H9 (cell line): ENCODE results near the gene SLC34A2. TPM values are rescaled to one million over a fixed set of nuclear protein-coding genes. Genes with fewer than 3 reads are reported as not detected.

Experiments
- DNase-seq: peaks from one replicate; pipeline ENCODE4 v3.0.0-alpha.2; 2017
- H2AFZ ChIP-seq: one replicate; pipeline ENCODE4 v1.6.1; 2013; ENCODE audit warnings: mild to moderate bottlenecking, low read length, control low read depth, moderate library complexity
- H2AK5ac ChIP-seq: 2 replicates; pipeline ENCODE4 v1.6.1; 2013; ENCODE audit warnings: low read length, control low read depth, mixed read lengths; ENCODE audit not compliant: insufficient read length
- H2BK120ac ChIP-seq: one replicate; pipeline ENCODE4 v1.6.1; 2013; ENCODE audit warnings: low read depth, mild to moderate bottlenecking, low read length, control low read depth, inconsistent platforms; ENCODE audit not compliant: poor library complexity, severe bottlenecking
- H2BK12ac ChIP-seq: 2 replicates; pipeline ENCODE4 v1.6.1; 2013; ENCODE audit warnings: low read length, control low read depth, mixed read lengths, low read depth; ENCODE audit not compliant: insufficient read length
- H2BK15ac ChIP-seq: 2 replicates; pipeline ENCODE4 v1.6.1; 2013; ENCODE audit warnings: low read depth, low read length, control low read depth
- H2BK20ac ChIP-seq: one replicate; pipeline ENCODE4 v1.6.1; 2013; ENCODE audit warnings: low read depth, mild to moderate bottlenecking, low read length, control low read depth, inconsistent platforms; ENCODE audit not compliant: poor library complexity, severe bottlenecking
- H2BK5ac ChIP-seq: 2 replicates; pipeline ENCODE4 v1.6.1; 2013; ENCODE audit warnings: low read length, control low read depth, mixed read lengths; ENCODE audit not compliant: insufficient read length
- H3K14ac ChIP-seq: 2 replicates; pipeline ENCODE4 v1.6.1; 2013; ENCODE audit warnings: low read length, control low read depth; ENCODE audit not compliant: insufficient read depth
- H3K18ac ChIP-seq: 2 replicates; pipeline ENCODE4 v1.6.1; 2013; ENCODE audit warnings: low read depth, mild to moderate bottlenecking, mixed read lengths, low read length, control low read depth; ENCODE audit not compliant: insufficient read length
- H3K23ac ChIP-seq: 2 replicates; pipeline ENCODE4 v1.6.1; 2013; ENCODE audit warnings: low read length, control low read depth, mixed read lengths, low read depth; ENCODE audit not compliant: insufficient read length
- H3K23me2 ChIP-seq: 2 replicates; pipeline ENCODE4 v1.6.1; 2013; ENCODE audit warnings: low read depth, mild to moderate bottlenecking, mixed read lengths, low read length, control low read depth; ENCODE audit not compliant: insufficient read length, poor library complexity, severe bottlenecking
- H3K27ac ChIP-seq: 2 replicates; pipeline ENCODE4 v1.5.1; 2013; ENCODE audit warnings: low read length, control low read depth, mixed read lengths, low read depth; ENCODE audit not compliant: insufficient read length
- H3K27me3 ChIP-seq: 2 replicates; pipeline ENCODE4 v1.6.1; 2013; ENCODE audit warnings: low read length, control low read depth, inconsistent platforms; ENCODE audit not compliant: insufficient read depth
- H3K4ac ChIP-seq: 2 replicates; pipeline ENCODE4 v1.6.1; 2013; ENCODE audit warnings: low read depth, mild to moderate bottlenecking, control low read depth, inconsistent platforms, low read length, moderate library complexity
- H3K4me1 ChIP-seq: 2 replicates; pipeline ENCODE4 v1.6.1; 2013; ENCODE audit warnings: low read length, control low read depth, inconsistent platforms; ENCODE audit not compliant: insufficient read depth
- H3K4me2 ChIP-seq: 2 replicates; pipeline ENCODE4 v1.6.1; 2013; ENCODE audit warnings: low read length, control low read depth, mixed read lengths; ENCODE audit not compliant: insufficient read length, insufficient read depth
- H3K56ac ChIP-seq: 2 replicates; pipeline ENCODE4 v1.6.1; 2013; ENCODE audit warnings: low read depth, mild to moderate bottlenecking, mixed read lengths, low read length, control low read depth; ENCODE audit not compliant: insufficient read length
- H3K79me1 ChIP-seq: 2 replicates; pipeline ENCODE4 v1.6.1; 2013; ENCODE audit warnings: low read depth, mild to moderate bottlenecking, moderate library complexity, low read length, control low read depth, inconsistent platforms; ENCODE audit not compliant: insufficient read depth, poor library complexity, severe bottlenecking
- H3K79me2 ChIP-seq: 2 replicates; pipeline ENCODE4 v1.6.1; 2013; ENCODE audit warnings: low read length, control low read depth, inconsistent platforms; ENCODE audit not compliant: insufficient read depth
- H3K9ac ChIP-seq: 2 replicates; pipeline ENCODE4 v1.6.1; 2013; ENCODE audit warnings: low read length, control low read depth, mixed read lengths; ENCODE audit not compliant: insufficient read length; ENCODE audit errors: extremely low read depth
- H3K9me3 ChIP-seq: one replicate; pipeline ENCODE4 v1.6.1; 2013; ENCODE audit warnings: low read depth, low read length, inconsistent platforms; ENCODE audit not compliant: control insufficient read depth
- H3T11ph ChIP-seq: one replicate; pipeline ENCODE4 v1.6.1; 2013; ENCODE audit warnings: mild to moderate bottlenecking, low read length, control low read depth, inconsistent platforms
- H4K20me1 ChIP-seq: one replicate; pipeline ENCODE4 v1.6.1; 2013; ENCODE audit not compliant: control insufficient read depth, insufficient read length, insufficient read depth
- H4K5ac ChIP-seq: 2 replicates; pipeline ENCODE4 v1.6.1; 2013; ENCODE audit warnings: low read depth, mild to moderate bottlenecking, mixed read lengths, low read length, control low read depth; ENCODE audit not compliant: insufficient read length
- H4K8ac ChIP-seq: replicated peaks from 2 replicates; pipeline ENCODE4 v1.6.1; 2013; ENCODE audit warnings: low read length, control low read depth, mixed read lengths, low read depth; ENCODE audit not compliant: insufficient read length
- H4K91ac ChIP-seq: 2 replicates; pipeline ENCODE4 v1.6.1; 2013; ENCODE audit warnings: low read depth, mild to moderate bottlenecking, moderate library complexity, mixed read lengths, low read length, control low read depth; ENCODE audit not compliant: insufficient read length
- H3K27ac Mint-ChIP-seq, 3 experiments: 2 replicates in 2 of 3; 3 replicates in 1 of 3; pipeline ENCODE4 v1.8.0; 2020 to 2021; ENCODE audit warnings: mixed read lengths in 3 of 3, mild to moderate bottlenecking in 1 of 3, moderate library complexity in 1 of 3
- H3K27me3 Mint-ChIP-seq: 2 replicates; pipeline ENCODE4 v1.8.0; 2021; ENCODE audit warnings: low read depth, mild to moderate bottlenecking, moderate library complexity, mixed read lengths
- H3K36me3 Mint-ChIP-seq, 3 experiments: 2 replicates in 2 of 3; 3 replicates in 1 of 3; pipeline ENCODE4 v1.8.0; 2020 to 2021; ENCODE audit warnings: low read depth in 3 of 3, mixed read lengths in 3 of 3; ENCODE audit not compliant: insufficient read depth in 1 of 3
- H3K4me1 Mint-ChIP-seq, 2 experiments: 2 replicates each; pipeline ENCODE4 v1.8.0; 2020; ENCODE audit warnings: mixed read lengths in 2 of 2
- H3K4me3 Mint-ChIP-seq, 2 experiments: 2 replicates in 1 of 2; 3 replicates in 1 of 2; pipeline ENCODE4 v1.8.0; 2020 to 2021; ENCODE audit warnings: mild to moderate bottlenecking in 2 of 2, mixed read lengths in 2 of 2, moderate library complexity in 1 of 2
- H3K9me3 Mint-ChIP-seq, 2 experiments: 2 replicates in 1 of 2; 3 replicates in 1 of 2; pipeline ENCODE4 v1.8.0; 2020; ENCODE audit warnings: mild to moderate bottlenecking in 2 of 2, mixed read lengths in 2 of 2, moderate library complexity in 1 of 2
- CTCF ChIP-seq: fragments of 200-600 bp; sonication (generic); conservative IDR thresholded peaks from 3 replicates; pipeline ENCODE4 v1.8.0; 2021; ENCODE audit warnings: antibody characterized with exemption, mild to moderate bottlenecking
- WGBS: extraction: QIAGEN DNeasy Blood & Tissue Kit; methylation state at CpG from one replicate; pipeline ENCODE4 v1.1.7; 2013; ENCODE audit warnings: missing lambda C conversion rate, low lambda C conversion rate, mixed read lengths; ENCODE audit not compliant: insufficient read length; ENCODE audit errors: extremely low coverage; 5-methylcytosine and 5-hydroxymethylcytosine counted together
- total RNA-seq: library from RNA; stranded (reverse); gene quantifications from 2 replicates; pipeline ENCODE4 v1.2.1, GENCODE V29; 2021

Gene SLC34A2
- total RNA-seq, 1 experiment from 2014 or later = 0.57 TPM

GRCh38 chr4:25638221-25638601, 17.4 kb upstream of the SLC34A2 start:
- H3T11ph ChIP-seq = no peak overlapping the region
- peaks cover 4% of the 10 kb centered on the region for H3K27me3 Mint-ChIP-seq
- WGBS = no CpG with 5 or more reads among the region's 4 CpGs

More at GRCh38 chr4:25638221-25638601, 17.4 kb upstream of the SLC34A2 start:
- H2BK120ac ChIP-seq = no peak overlapping the region
- H3K27me3 ChIP-seq = no peaks in the 10 kb centered on the region
- Mint-ChIP-seq H3K4me1 (no peaks in the 10 kb centered on the region; a peak in 1 of 4 replicates), H3K9me3 (no peaks in the 10 kb centered on the region), H3K27ac (no peak overlapping the region), H3K4me3 (no peak overlapping the region), H3K36me3 (peaks cover 0 to 1% (median 0%) of the 10 kb centered on the region in 3 experiments; a peak in 1 of 7 replicates)
- no peak overlapping the region for H3K14ac ChIP-seq
- H4K91ac ChIP-seq = no peak overlapping the region
- DNase-seq = no peak
- no peak overlapping the region for H2BK20ac ChIP-seq
- no peak overlapping the region for H3K9ac ChIP-seq
- no peaks in the 10 kb centered on the region for H4K20me1 ChIP-seq
- no peak overlapping the region for H3K23ac ChIP-seq
- H3K4me2 ChIP-seq = no peak overlapping the region
- H3K56ac ChIP-seq = no peak overlapping the region
- no peak overlapping the region for H2BK15ac ChIP-seq
- no peak for TF ChIP-seq CTCF
- no peak overlapping the region for H3K4ac ChIP-seq
- H3K79me2 ChIP-seq = no peaks in the 10 kb centered on the region
- H3K79me1 ChIP-seq = no peaks in the 10 kb centered on the region
- no peak overlapping the region for H4K8ac ChIP-seq
- no peak overlapping the region for H2BK5ac ChIP-seq
- no peaks in the 10 kb centered on the region for H3K9me3 ChIP-seq
- no peak overlapping the region for H3K27ac ChIP-seq
- H4K5ac ChIP-seq = no peak overlapping the region
- H2AFZ ChIP-seq = no peak overlapping the region
- H3K4me1 ChIP-seq = no peaks in the 10 kb centered on the region; the same call in 1 of the 2 replicates
- H3K23me2 ChIP-seq = no peaks in the 10 kb centered on the region
- H3K18ac ChIP-seq = no peak overlapping the region
- H2AK5ac ChIP-seq = no peak overlapping the region
- no peak overlapping the region for H2BK12ac ChIP-seq
